ENCODE data around the gene NCLN. TPM values are rescaled to one million over a fixed set of nuclear protein-coding genes. Genes with fewer than 3 reads are reported as not detected.

NCLN gene, protein sequence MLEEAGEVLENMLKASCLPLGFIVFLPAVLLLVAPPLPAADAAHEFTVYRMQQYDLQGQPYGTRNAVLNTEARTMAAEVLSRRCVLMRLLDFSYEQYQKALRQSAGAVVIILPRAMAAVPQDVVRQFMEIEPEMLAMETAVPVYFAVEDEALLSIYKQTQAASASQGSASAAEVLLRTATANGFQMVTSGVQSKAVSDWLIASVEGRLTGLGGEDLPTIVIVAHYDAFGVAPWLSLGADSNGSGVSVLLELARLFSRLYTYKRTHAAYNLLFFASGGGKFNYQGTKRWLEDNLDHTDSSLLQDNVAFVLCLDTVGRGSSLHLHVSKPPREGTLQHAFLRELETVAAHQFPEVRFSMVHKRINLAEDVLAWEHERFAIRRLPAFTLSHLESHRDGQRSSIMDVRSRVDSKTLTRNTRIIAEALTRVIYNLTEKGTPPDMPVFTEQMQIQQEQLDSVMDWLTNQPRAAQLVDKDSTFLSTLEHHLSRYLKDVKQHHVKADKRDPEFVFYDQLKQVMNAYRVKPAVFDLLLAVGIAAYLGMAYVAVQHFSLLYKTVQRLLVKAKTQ
- total RNA-seq (2013): 23.5 TPM
- polyA plus RNA-seq (10 to 100 TPM; 28.6 to 60.9 (median 34.5) TPM), polyA minus RNA-seq (36.6 and 40.4 TPM in 2 replicates), total RNA-seq (5.2 to 58.7 (median 38.6) reads per million in 11 experiments)

- DNase-seq: peak; percentile 88 to 92 (median 89)
- peak within 1 kb of the TSS; percentile 53 to 79 (median 78) for H3K4me3 ChIP-seq (replicated peaks in 1 of 3; ENCODE audit: low read depth in 2 of 3, low read length in 3 of 3)
- H3K27me3 ChIP-seq (ENCODE audit: control insufficient read depth in 2 of 2, insufficient read depth in 2 of 2, low read length in 2 of 2): no peaks in the 10 kb centered on the region
- H3K4me3 Mint-ChIP-seq: peak within 1 kb of the TSS; percentile 95 to 98
- H2AFZ ChIP-seq (ENCODE audit: insufficient read depth, low read depth, low read length, poor library complexity, severe bottlenecking): peak within 1 kb of the TSS; percentile 81
- peaks cover 73% of the 10 kb centered on the region for H3K4me1 Mint-ChIP-seq
- H3K27ac Mint-ChIP-seq: peak within 1 kb of the TSS; percentile 94 to 100 (median 99)
- H3K4me1 ChIP-seq (ENCODE audit: control insufficient read depth in 1 of 2, insufficient read depth in 2 of 2, low read length in 2 of 2): peaks cover 77 to 86% of the 10 kb centered on the region in 2 donors
- peaks cover 89% of the 10 kb centered on the region for H3K79me2 ChIP-seq (ENCODE audit: insufficient read depth, low read length)
- H3K9me3 ChIP-seq (replicated peaks in 1 of 2; ENCODE audit: control insufficient read depth in 1 of 2, insufficient read depth in 1 of 2, low read length in 2 of 2): no peaks in the 10 kb centered on the region
- H4K20me1 ChIP-seq (ENCODE audit: insufficient read depth, low read length): peaks cover 59% of the 10 kb centered on the region
- H3K27me3 Mint-ChIP-seq (ENCODE audit: low read depth in 3 of 3): peaks cover 0 to 2% (median 0%) of the 10 kb centered on the region in 3 donors
- intact Hi-C loops (cut with micrococcal nuclease): loop anchor here (1.0 to 10.0 kb wide), 2 partner anchors 235 to 361 kb away; no protein-coding TSS in a partner anchor
- H3K9ac ChIP-seq (ENCODE audit: insufficient read depth, low read length, poor library complexity, severe bottlenecking): peak within 1 kb of the TSS; percentile 80
- peaks cover 0 to 3% (median 0%) of the 10 kb centered on the region in 7 donors for H3K9me3 Mint-ChIP-seq
- peaks cover 0 to 10% of the 10 kb centered on the region in 2 donors for H3K36me3 ChIP-seq (replicated peaks in 1 of 2; ENCODE audit: control insufficient read depth in 1 of 2, insufficient read depth in 2 of 2, low read length in 2 of 2)
- under 1% methylated on average over 63 of the region's 69 CpGs for WGBS (ENCODE audit: insufficient coverage)
- H3K27ac ChIP-seq (ENCODE audit: low read depth in 1 of 2, low read length in 2 of 2): peak within 1 kb of the TSS; percentile 54 to 82
- H3K4me2 ChIP-seq (replicated peaks; ENCODE audit: extremely low read depth, low read length, poor library complexity, severe bottlenecking): peak within 1 kb of the TSS; percentile 99
- peaks cover 11 to 19% of the 10 kb centered on the region in 2 donors for H3K36me3 Mint-ChIP-seq
- no peak for TF ChIP-seq CTCF (IDR thresholded peaks at IDR 0.05)
Observed at GRCh38 chr19:3185461-3186159, at the start of gene NCLN. TSS of gene NCLN (plus strand) at chr19:3185930. CDS start at chr19:3186031, 101 bp downstream.

All from CD14-positive monocyte (primary cell).